Renal pelvis (tissue), 4 donors: Measurements from ENCODE around the gene VAMP5. TPM values are rescaled to one million over a fixed set of nuclear protein-coding genes. Genes with fewer than 3 reads are reported as not detected.
"Not testable (repeated sequence)": the region's sequence is repeated elsewhere in the genome, so short reads cannot be mapped to it uniquely, and the experiment has no call there.

Source experiments
- DNase-seq: peaks from one replicate; pipeline ENCODE4 v3.0.0-alpha.2; 2013
- polyA plus RNA-seq, 3 donors: library from polyadenylated mRNA; unstranded; fragments of 120-200 nt; gene quantifications; one replicate each; pipeline ENCODE4 v1.2.1, GENCODE V29; 2013; ENCODE audit not compliant: insufficient read length in 3 of 3

VAMP5 gene
- polyA plus RNA-seq, 3 donors = 39.0 to 46.1 (median 44.5) TPM

DNA sequence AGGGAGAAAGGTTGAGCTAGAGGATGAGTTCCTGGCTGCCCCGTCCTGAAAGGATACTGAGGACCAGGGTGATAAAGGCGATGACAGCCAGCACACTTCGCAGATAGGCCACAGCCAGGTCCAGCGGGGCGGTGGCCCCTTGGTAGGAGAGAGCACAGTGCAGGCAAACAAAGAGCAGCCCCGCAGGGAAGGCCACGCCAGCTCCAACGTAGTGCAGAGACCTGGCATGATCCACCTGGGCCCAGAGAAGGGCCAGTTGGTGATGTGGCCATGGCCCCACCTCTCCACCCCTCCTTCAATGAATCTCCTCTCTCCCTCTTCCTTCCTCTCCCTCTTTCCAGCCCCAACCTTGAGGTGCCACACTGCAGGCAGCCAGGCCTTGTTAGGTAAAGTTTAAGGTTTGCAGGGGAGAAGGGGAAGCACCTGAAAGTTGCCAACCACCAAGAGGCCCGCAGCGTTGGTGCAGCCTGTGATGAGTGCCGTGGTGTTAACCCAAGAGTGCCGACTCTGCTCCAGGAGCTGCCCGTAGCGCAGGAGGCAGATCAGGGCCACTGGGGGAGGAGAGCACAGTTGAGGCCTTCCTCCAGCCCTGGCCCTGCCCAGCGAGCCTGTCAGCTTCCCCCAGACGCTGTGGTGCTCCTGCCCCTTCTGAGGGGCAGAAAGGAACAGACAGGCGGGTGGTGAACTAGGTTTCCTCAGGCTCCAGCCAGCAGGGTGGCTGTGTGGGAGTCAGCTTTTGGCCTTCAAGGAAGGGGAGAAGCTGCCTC lies 15.4 kb downstream of the VAMP5 start:
- no peak for DNase-seq

DNA sequence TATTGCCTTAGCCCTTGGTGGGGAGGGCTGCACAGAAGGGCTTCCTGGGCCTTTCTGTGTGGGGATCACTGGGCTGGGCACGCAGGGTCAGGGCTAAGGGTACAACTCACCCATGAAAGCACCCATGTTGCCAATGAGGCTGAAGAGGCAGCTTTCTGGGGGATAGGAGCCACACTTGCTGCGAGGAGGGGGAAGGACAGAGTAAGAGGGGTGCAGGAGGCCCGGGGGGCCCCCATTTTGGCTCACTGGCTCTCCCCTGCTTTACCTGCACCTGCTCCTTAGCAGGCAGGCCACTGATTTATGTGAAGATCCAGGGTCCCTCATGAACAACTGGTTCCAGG lies 16.0 kb downstream of the VAMP5 start:
- no peak for DNase-seq

DNA sequence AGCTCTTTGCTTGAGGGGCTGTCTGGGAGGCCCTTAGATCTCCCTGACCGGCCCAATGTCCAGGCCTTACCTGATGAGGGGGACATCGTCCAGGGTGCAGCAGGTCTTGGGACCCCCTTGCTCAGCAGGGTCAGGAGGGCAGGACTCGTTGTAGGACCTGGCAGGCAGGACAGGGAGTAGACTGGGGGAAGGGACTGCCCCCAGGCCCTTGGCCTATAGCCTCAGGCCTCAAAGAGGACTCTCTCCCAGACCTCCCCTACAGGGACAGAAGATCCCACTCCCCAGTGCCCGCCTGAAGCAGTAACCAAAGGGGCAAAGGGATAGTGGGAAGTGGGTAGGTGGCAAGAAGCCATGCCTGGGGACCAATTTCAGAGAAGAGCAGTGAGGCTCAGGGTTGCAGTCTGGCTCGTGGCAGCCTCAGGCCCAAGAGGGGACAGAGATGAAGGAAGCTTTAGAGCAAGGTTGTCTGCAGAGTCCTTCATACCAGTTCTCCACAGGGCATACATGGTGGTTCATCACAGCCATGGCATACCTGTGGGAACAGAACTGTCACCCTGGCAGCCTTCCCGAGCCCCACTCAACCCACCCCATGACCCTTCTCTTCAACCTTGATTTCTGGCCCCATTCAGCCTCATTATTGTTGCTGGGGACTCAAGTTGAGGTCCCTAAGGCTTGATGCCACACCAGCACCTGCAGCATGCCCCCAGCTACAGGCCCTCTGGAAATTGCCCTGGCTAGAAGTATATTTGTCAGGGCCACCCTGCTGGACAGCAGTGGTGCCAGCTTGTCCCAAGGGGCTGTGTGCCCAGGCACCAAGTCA lies 16.9 kb downstream of the VAMP5 start:
- DNase-seq = no peak

DNA sequence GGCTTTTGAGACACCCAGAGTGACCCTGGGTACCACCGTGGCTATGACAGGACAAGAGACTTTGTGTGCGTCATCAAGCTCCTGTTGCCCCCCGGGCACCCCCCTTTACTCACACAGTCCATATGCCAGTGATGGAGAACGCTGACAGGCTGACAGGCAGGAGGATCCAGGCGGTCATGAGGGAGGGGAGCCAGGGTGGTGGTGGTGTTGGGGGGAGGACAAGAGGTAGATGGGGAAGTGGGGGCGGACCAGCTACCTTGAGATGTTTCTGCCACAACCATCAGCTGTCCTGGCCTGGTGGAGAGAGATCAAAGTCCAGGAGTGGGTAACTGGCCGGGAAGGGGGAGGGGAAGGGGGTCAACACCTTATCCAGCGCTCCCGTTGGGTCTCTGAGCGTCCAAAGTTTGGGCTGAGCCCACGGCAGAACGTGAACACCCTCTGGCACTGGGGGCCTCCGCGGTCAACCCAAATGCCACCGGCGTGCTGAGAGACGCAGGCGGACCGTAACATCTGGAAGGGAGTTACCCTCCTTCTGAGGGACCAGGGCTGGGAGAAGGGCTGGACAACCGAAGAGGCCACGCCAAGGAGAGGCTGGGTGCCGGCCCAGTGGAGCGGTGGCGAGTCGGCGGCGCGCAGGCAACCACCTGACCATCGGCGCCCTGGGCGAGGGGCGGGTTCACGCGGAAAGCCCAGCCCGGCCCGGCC lies 17.7 kb downstream of the VAMP5 start:
- DNase-seq = no peak

DNA sequence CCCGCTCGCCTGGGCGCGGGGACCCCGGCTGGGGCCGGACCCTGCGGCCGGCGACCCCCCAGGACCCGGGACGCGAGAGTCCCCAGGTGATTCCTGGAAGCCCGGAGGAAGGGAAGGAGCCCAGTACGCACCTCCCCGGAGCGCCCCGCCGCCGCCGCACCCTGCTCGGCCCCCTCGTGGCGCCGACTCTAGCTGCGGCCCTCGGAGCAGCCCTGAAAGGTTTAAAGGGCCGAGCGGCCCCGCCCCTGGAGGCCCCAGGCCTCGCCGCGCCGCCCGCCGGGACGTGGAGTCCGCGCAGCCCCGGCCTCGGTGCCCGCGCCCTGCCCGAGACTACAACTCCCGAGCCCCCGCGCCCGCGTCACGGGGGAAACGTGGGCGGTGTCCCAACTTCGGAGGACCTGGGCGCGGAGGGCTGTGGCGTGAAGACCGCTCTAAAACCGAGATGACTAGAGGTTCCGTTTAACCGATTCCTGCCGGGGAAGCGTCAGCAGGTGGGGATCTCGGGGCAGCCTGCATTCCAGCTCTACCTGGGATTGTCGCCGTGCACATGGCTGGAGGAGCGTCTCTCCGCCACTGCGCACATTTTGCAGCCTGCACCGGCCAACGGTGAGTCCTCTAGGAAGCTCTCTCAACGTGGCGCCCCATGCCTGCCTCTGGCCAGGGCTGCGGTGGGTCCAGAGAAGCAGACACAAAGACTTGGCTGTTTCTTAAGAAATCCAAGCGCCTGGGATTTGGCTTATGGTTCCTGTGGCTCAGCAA lies 18.4 kb downstream of the VAMP5 start, which contains the start of gene TMEM150A:
Gene TMEM150A, minus strand, starts transcription at position 223 of the 759 bp plus-strand sequence. CDS start 750 bp downstream, outside the sequence.
- DNase-seq = peak; percentile 93

DNA sequence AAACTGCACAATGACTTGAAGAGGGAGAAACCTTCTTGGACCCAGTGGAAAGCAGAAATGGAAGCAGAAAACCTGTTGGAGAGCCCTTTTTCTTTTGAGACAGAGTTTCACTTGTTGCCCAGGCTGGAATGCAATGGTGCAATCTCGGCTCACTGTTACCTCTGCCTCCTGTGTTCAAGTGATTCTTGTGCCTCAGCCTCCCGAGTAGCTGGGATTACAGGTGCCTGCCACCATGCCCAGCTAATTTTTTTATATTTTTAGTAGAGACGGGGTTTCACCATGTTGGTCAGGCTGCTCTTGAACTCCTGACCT lies 19.9 kb downstream of the VAMP5 start:
- not testable (repeated sequence) for DNase-seq

DNA sequence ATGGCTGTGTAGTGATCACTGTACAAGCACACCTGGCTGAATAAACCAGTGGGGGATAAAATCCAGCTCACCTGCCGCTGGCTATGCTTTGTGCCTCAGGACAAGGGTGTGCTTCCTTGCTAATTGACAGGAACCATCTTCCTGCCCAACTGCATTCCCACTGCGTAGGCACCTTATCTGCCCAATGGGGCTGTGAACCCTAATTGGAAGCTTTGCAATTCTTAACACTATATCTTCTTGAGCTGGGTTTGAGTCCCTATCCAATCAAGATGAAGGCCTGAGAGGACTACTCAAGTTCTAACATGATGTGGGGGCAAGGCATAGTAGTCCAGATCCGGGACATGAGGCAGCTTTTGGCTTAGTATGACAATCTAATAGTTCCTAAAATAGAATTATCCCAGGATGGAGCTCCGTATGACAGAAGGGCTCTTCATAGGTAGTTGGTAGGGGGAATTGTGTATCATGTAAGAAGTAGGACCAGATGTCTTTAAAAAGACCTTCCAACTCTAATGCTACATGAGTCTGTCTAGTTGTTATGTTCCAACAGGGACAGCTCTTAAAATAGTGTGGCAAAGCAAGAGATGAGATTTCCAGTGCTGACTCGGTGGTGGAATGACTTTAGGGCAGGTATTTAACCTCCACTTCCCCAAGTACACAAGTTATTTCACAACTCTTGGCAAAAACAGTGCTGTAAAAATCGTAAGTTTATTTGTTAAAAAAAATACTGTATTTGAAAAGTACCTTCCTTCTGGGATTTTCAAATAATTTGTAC lies 20.5 kb downstream of the VAMP5 start:
- no peak for DNase-seq

DNA sequence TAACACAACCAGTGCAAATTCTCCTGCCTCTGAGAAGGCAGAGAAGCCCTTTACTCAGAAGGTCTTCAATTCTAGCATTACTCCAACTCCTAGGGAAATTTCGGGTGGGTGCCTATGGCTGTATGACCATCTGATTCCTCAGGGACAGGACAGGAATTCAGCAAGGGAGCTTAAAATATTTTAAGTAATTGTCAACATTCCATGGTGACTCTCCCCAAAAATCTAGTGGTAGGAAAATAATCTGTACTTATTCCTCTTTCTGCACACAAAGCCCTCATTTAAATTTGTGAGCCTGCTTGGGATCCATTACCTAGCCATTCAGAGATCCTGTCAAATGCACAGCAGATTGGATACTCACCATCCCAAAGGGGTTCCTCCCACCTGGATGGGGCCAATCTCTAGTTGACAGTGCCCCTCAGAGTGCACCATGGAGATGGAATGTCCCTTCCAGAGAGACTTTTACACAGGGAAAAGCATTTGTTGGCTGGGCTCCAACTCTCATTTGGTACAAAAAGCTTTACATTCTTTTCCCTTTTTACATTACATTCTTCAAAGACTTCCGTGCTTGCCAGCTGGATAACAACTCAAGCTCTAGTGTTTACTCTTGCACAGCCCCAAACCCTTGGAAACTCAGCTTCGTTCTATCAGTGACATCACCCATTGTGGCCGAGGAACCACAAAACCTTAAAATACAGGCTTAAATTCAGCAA lies 21.3 kb downstream of the VAMP5 start:
- DNase-seq = peak; percentile 77

DNA sequence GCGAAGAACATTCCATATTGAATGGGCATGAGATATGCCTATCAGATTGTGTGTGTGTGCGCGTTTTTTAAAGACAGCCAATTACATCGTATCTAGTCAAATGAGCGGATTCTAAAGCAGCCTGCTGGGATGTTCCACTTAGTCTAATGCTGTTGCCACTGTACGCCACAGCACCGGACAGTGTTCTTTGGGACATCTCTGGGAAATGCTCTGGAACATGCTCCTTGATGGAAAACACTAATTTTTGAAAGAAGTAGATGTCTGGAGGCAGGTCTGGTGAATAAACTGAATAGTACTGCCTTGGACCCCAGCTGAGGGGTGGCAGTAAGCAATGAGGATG lies 21.9 kb downstream of the VAMP5 start:
- no peak for DNase-seq

DNA sequence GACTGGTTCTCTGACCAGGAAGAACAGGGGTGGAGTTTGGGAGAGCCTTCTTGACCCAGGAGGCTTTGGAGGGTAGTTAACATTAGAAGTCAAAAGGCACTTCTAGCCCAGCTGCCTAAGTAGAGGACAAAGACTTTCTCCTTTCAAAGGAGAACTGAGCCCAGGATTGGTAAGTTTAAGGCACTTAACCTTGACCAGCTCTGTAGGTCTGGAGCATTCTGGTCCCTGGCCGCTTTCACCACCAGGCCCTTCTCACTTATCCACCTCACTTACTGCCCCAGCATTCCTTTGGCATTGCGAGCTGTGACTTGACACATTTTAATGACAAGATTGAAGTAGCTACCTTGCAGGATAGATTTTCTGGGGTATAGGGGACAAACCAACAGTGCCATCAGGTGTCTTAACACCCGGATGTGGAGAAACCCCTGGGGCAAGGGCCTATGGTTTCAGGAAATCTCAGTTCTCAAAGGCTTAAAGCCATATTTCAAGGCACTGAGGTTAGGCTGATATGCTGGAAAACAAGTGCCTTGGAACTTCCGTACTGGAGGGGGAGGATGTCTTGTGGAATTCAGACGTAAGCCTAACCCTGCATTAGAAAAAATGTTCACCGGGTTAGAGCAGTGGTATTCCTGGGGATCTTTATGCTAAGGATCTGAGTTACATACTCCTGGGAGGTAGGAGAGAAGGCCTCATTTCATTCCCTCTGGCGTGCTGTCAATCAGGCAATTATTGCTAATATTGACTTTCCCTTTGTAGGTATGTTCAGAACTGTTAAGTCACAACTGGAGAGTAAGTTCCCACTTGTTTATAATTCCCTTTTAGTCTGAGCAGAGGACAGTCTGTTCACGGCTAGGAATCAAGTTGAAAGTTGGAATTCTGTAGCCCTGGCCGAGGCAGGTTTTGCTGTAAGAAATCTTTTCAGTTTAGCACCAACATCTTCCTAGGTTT lies 23.3 kb downstream of the VAMP5 start:
- no peak for DNase-seq

DNA sequence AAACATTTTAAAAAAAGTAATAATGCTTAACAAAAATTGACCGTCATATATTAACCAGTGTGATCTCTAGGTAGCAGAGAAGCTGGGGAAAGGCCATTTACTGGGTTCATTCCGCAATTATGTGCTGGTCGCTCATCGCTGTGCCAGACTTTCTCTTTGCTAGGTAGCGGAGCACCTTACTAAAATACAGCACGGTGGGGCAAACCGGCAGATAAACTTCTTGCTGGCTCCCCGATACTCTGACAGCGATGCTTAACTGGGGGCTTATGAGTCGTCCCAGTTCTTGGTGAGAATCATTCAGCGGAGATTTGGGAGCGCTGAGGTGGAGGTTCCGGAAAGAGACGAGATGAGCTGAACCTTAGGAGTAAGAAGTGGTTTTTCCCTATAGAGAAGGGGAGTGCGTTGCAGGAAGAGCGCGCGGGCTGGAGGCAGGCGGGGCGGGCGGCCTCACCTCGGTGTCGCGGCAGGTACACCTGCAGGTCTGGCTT lies 27.0 kb downstream of the VAMP5 start:
- DNase-seq = no peak

DNA sequence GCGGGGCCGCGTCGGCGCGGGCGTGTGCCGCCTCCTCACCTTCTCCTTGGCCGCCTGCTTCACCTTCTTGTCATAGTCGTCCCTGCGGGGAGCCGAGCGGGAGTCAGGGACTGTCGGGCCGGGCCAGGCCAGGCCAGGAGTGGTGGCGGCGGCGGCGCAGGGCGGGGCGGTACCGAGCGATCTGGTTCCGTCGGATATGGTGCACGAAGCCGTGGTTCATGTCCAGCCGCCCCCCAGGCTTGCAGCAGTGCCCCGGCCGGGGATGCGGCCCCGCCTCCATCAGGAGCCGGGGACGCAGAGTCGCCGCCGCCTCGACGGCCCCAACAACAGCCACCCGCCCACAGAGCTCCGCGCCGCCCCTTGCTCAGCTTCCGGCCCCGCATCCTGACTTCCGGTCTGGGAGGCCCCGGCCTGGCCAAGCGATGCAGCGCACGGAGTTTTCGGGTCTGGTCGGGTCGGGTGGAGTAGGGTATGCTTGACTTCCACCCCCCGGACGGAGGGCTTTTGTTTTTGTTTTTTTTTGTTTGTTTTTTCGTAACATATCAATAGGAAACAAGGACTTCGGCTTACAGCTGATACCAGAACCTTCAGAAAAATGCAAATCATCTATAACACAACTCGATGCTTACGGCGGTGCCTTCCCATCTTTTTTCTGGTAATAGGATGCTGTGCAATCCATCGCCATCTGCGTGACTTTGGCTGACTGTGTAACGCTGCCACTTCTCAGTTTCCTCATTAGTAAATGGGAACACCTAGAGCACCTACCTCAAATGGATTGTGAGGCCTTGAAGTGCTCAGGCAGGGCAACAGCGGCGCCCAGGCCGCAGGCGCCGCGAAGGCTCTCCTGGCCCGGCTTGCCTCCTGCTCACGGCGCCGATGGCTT lies 27.7 kb downstream of the VAMP5 start, which contains the start of gene C2orf68:
Gene C2orf68, minus strand, starts transcription at position 362 of the 883 bp plus-strand sequence. Its CDS starts 82 bp downstream, at position 280.
- DNase-seq = peak; percentile 93

DNA sequence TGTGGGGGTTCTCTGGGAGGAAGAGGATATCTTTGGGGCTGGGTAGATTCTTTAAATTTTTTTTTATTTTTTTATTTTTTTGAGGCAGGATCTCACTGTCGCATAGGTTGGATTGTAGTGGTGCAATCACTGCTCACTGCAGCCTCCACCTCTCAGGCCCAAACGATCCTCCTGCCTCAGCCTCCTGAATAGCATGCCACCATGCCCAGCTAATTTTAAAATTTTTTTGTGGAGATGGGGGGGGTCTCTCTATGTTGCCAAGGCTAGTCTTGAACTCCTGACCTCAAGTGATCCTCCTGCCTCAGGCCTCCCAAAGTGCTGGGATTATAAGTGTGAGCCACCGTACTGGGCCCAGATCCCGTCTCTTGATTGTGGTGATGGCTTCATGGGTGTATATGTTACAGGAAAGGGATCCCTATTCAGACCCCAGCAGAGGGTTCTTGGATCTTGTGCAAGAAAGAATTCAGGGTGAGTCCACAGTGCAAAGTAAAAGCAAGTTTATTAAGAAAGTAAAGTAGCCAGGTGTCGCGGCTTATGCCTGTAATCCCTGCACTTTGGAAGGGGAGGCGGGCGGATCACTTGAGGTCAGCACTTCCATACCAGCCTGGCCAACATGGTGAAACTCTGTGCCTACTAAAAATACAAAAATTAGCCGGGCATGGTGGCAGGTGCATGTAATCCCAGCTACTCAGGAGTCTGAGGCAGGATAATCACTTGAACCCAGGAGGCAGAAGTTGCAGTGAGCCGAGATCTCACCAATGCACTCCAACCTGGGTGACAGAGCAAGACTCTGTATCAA lies 29.7 kb downstream of the VAMP5 start:
- no peak for DNase-seq

DNA sequence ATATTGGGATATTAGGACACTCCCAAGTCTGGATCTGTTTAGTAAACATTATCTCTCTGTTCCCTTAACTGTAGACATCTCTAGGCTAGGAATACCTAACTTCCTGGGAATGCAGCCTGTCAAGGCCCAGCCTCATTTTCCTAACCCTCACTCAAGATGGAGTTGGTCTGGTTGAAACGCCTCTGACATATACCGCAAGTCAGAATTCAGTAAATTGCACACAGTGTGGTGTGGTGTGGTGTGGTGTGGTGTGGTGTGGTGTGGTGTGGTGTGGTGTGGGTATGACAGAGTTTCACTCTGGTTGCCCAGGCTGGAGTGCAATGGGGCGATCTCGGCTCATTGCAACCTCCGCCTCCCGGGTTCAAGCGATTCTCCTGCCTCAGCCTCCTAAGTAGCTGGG lies 30.5 kb downstream of the VAMP5 start:
- DNase-seq = not testable (repeated sequence)

DNA sequence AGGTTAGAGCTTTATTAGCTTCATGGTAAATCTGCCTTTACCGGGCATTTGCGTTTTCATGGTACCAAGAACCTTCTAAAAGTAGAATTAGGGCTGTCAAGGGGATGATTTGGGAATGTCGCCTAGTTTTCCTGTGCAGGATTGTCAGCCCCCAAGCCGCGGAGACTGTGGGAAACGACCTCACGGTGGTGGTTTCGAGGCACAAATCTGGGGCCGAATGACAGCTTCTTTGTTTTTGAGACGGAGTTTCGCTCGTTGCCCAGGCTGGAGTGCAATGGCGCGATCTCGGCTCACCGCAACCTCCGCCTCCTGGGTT lies 31.1 kb downstream of the VAMP5 start:
- DNase-seq = no peak

DNA sequence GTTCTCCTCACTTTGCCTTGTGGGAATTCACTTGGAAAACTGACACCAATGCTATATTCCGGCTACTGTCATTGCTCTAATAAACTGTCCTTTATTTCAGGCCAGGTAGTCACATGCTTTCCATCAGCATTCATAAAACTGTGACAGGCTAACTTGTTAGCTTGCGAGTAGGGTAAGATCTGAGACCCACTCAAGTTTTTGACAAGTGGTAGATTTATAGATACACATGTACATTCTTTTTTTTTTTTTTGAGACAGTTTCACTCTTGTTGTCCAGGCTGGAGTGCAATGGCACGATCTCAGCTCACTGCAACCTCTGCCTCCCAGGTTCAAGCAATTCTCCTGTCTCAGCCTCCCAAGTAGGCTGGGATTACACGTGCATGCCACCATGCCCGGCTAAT lies 33.5 kb downstream of the VAMP5 start:
- not testable (repeated sequence) for DNase-seq

DNA sequence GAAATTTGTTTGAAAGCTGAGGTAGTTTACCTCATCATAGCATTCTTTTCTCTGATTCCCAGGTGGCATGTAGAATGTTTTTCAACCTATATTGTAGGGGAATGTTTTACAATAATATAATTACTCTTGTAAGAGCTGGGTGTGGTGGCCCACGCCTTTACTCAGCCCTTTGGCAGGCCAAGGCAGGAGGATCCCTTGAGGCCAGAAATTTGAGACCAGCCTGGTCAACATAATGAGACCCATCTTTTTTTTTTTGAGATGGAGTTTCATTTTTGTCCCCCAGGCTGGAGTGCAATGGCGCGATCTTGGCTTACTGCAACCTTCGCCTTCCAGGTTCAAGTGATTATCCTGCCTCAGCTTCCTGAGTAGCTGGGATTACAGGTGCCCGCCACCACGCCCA lies 35.4 kb downstream of the VAMP5 start:
- DNase-seq = no peak
